GM23248 (cell line): Measurements from ENCODE around the gene KRTAP4-11. TPM values are rescaled to one million over a fixed set of nuclear protein-coding genes. Genes with fewer than 3 reads are reported as not detected.
A peak's percentile ranks its signal among the peaks of the same experiment; 100 is the strongest.
"Not testable (repeated sequence)": the region's sequence is repeated elsewhere in the genome, so short reads cannot be mapped to it uniquely, and the experiment has no call there.

Experiments
- DNase-seq: peaks from one replicate; pipeline ENCODE4 v3.0.0-alpha.2; 2015
- H2AFZ ChIP-seq: fragments of 200-600 bp; sonication (generic); 2 replicates; pipeline ENCODE4 v1.6.1; 2016; ENCODE audit warnings: antibody characterized with exemption
- H3F3A ChIP-seq: fragments of 200-600 bp; sonication (generic); 2 replicates; pipeline ENCODE4 v1.6.1; 2016; ENCODE audit warnings: mild to moderate bottlenecking, antibody characterized with exemption, mixed run types; ENCODE audit not compliant: insufficient read depth
- H3K27ac ChIP-seq: fragments of 200-600 bp; sonication (generic); 2 replicates; pipeline ENCODE4 v1.5.1; 2016; ENCODE audit warnings: mild to moderate bottlenecking
- H3K27me3 ChIP-seq: fragments of 200-600 bp; sonication (generic); replicated peaks from 2 replicates; pipeline ENCODE4 v1.6.1; 2016; ENCODE audit warnings: mild to moderate bottlenecking; ENCODE audit not compliant: insufficient read depth
- H3K36me3 ChIP-seq: fragments of 200-600 bp; sonication (generic); 2 replicates; pipeline ENCODE4 v1.6.1; 2016; ENCODE audit warnings: low read depth, mild to moderate bottlenecking
- H3K4me1 ChIP-seq: fragments of 200-600 bp; sonication (generic); 2 replicates; pipeline ENCODE4 v1.6.1; 2016; ENCODE audit warnings: mild to moderate bottlenecking; ENCODE audit not compliant: insufficient read depth
- H3K4me2 ChIP-seq: fragments of 200-600 bp; sonication (generic); one replicate; pipeline ENCODE4 v1.6.1; 2016; ENCODE audit warnings: mild to moderate bottlenecking; ENCODE audit not compliant: unreplicated experiment
- H3K4me3 ChIP-seq: fragments of 200-600 bp; sonication (generic); 2 replicates; pipeline ENCODE4 v1.5.1; 2016; ENCODE audit warnings: mild to moderate bottlenecking
- H3K79me2 ChIP-seq: fragments of 200-600 bp; sonication (generic); 2 replicates; pipeline ENCODE4 v1.6.1; 2016; ENCODE audit warnings: mild to moderate bottlenecking; ENCODE audit not compliant: insufficient read depth
- H3K9ac ChIP-seq: fragments of 200-600 bp; sonication (generic); 2 replicates; pipeline ENCODE4 v1.6.1; 2016; ENCODE audit warnings: mild to moderate bottlenecking
- H3K9me2 ChIP-seq: fragments of 200-600 bp; sonication (generic); 2 replicates; pipeline ENCODE4 v1.6.1; 2016; ENCODE audit warnings: mixed run types, mild to moderate bottlenecking, moderate library complexity; ENCODE audit not compliant: insufficient read depth
- H3K9me3 ChIP-seq: fragments of 200-600 bp; sonication (generic); one replicate; pipeline ENCODE4 v1.6.1; 2017; ENCODE audit warnings: low read depth
- H4K20me1 ChIP-seq: fragments of 200-600 bp; sonication (generic); 2 replicates; pipeline ENCODE4 v1.6.0; 2016; ENCODE audit not compliant: insufficient read depth
- EZH2 ChIP-seq: fragments of 200-600 bp; sonication (generic); IDR thresholded peaks from 2 replicates; pipeline ENCODE4 v1.6.1; 2018; ENCODE audit warnings: antibody characterized with exemption, mild to moderate bottlenecking; ENCODE audit not compliant: insufficient read depth, poor library complexity, severe bottlenecking
- EZH2phosphoT487 ChIP-seq: fragments of 200-600 bp; sonication (generic); IDR thresholded peaks from 2 replicates; pipeline ENCODE4 v1.6.1; 2018; ENCODE audit warnings: antibody characterized with exemption, moderate library complexity, mild to moderate bottlenecking, low read depth; ENCODE audit not compliant: insufficient read depth
- WGBS, 2 experiments: methylation state at CpG; one replicate each; pipeline ENCODE4 v1.1.6; 2015 to 2017; ENCODE audit warnings: low lambda C conversion rate in 2 of 2, low coverage in 1 of 2; ENCODE audit errors: missing lambda C conversion rate in 2 of 2; 5-methylcytosine and 5-hydroxymethylcytosine counted together
- in situ Hi-C: fragments of 300-500 bp; cut with MboI; formaldehyde crosslinking; loops from 2 replicates; pipeline ENCODE4 v1.15.0; 2020
- polyA plus RNA-seq: library from polyadenylated mRNA; unstranded; fragments of >200 nt; fragmentation: Nextera tagmentation; extraction: Ambion mirVana; gene quantifications from 2 replicates; pipeline ENCODE4 v1.2.1, GENCODE V29; 2016
- total RNA-seq: library from RNA; depleted of rRNA; stranded (reverse); fragments of >200 nt; shearing (Covaris generic); gene quantifications from 2 replicates; pipeline ENCODE4 v1.2.3, GENCODE V29; 2014; rRNA removed

KRTAP4-11 gene
- not detected in 2 replicates for total RNA-seq
- 0.29 TPM in 1 of 2 replicates, not detected in the other for polyA plus RNA-seq

DNA sequence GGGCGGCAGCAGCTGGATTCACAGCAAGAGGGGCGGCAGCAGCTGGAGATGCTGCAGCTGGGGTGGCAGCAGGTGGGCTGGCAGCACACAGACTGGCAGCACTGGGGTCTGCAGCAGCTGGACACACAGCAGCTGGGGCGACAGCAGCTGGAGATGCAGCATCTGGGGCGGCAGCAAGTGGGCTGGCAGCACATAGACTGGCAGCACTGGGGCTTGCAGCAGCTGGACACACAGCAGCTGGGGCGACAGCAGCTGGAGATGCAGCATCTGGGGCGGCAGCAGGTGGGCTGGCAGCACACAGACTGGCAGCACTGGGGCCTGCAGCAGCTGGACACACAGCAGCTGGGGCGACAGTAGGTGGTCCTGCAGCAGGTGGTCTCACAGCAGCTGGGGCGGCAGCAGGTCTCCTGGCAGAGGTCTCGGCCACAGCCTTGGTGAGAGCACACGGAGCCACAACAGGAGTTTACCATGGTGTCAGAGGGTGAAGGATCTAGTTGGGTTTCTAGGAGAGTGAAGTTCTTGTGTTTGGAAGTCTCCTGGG, at the start of gene KRTAP4-11:
Gene KRTAP4-11, minus strand, starts transcription at position 528 of the 541 bp plus-strand sequence. Its CDS starts 58 bp downstream, at position 470.
- H4K20me1 ChIP-seq, in situ Hi-C loops, H3K36me3 ChIP-seq, H3K9me3 ChIP-seq, H3K27ac ChIP-seq, H2AFZ ChIP-seq, H3K4me2 ChIP-seq, H3F3A ChIP-seq, H3K79me2 ChIP-seq, H3K27me3 ChIP-seq, H3K9ac ChIP-seq, H3K4me3 ChIP-seq, DNase-seq, H3K4me1 ChIP-seq, H3K9me2 ChIP-seq: not testable (repeated sequence)
- WGBS, 2 experiments, result 91% methylated on average over 10 of the region's 10 CpGs

DNA sequence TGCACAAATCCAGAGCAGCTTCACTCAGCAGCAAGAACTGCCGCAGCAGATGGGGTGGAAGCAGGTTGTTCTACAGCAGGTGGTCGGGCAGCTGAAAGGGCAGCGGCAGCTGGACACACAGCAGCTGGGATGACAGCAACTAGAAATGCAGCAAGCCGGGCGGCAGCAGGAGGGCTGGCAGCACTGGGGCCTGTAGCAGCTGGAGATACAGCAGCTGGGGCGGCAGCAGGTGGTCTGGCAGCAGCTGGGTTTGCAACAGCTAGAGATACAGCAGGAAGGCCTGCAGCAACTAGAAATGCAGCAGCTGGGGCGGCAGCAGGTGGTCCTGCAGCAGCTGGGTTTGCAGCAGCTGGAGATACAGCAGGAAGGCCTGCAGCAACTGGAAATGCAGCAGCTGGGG, 49.4 kb upstream of the KRTAP4-11 start:
- Histone ChIP-seq H3K9me2 (no peaks in the 10 kb centered on the region), H3K36me3 (no peaks in the 10 kb centered on the region), H3K4me1 (peaks cover 3% of the 10 kb centered on the region; the same call in 1 of the 2 replicates), H3F3A (no peaks in the 10 kb centered on the region), H3K9me3 (no peaks in the 10 kb centered on the region), H3K4me2 (no peak overlapping the region), H3K9ac (no peak overlapping the region), H3K79me2 (no peaks in the 10 kb centered on the region), H4K20me1 (no peaks in the 10 kb centered on the region), H3K4me3 (no peak overlapping the region), H3K27me3 (no peaks in the 10 kb centered on the region), H2AFZ (no peak overlapping the region), H3K27ac (no peak overlapping the region)
- WGBS, 2 experiments, result 87 to 93% methylated on average over 7 of the region's 7 CpGs
- no peak for DNase-seq
- in situ Hi-C loops, result no loop called here
- no peak for TF ChIP-seq EZH2phosphoT487

DNA sequence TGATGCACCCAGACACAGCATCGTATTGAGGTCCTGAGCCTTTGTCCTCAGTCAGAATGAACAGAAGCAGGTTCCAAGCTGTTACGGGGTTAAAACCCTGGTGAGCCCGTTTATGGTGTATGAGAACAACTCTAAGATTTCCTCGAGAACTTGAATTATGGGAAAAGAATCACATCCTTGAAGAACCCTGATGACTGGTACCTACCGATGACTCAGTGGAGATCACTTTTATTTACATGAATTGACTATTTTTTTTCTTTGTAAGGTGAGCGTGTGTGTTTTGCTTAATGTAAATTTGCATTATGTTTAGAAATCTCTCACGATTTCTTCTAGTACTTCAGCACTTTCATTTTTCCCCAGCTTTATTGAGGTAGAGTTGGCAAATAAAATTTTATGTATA, 45.7 kb upstream of the KRTAP4-11 start:
- 80% methylated on average over 7 of the region's 7 CpGs for WGBS, 2 experiments
- Histone ChIP-seq H3K9me2 (no peaks in the 10 kb centered on the region), H3K27me3 (no peaks in the 10 kb centered on the region), H3K4me3 (no peak overlapping the region), H3K27ac (no peak overlapping the region), H2AFZ (no peak overlapping the region), H3K36me3 (no peaks in the 10 kb centered on the region), H3K9me3 (no peaks in the 10 kb centered on the region), H3F3A (no peaks in the 10 kb centered on the region), H3K4me2 (no peak overlapping the region), H3K4me1 (no peaks in the 10 kb centered on the region), H3K79me2 (no peaks in the 10 kb centered on the region), H3K9ac (no peak overlapping the region), H4K20me1 (no peaks in the 10 kb centered on the region)
- no peak for TF ChIP-seq EZH2phosphoT487
- no peak for TF ChIP-seq EZH2
- peak; percentile 9 for DNase-seq
- in situ Hi-C loops, result no loop called here

DNA sequence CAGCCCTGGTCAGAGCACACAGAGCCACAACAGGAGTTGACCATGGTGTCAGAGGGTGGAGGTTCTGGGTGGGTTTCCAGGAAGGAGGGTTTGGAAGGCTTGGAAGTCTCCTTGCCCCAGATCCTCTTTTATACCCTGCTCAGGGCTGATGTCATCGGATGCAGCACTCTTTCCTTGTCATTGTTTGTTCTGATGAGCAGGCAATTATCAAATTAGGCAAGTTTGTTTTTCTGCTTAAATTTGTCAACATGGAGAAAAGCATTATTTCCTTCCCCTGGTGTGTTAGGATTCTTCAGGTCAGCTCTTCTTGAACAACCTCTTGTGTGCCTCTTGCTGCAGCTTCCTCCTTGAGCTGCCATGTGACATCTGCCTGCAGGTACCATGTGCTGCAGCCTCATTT, 42.5 kb upstream of the KRTAP4-11 start, which contains the start of gene KRTAP4-4:
Gene KRTAP4-4, minus strand, starts transcription at position 101 of the 400 bp plus-strand sequence. Its CDS starts 57 bp downstream, at position 44.
- no peak for DNase-seq
- H4K20me1 ChIP-seq, result no peaks in the 10 kb centered on the region
- in situ Hi-C loops, result no loop called here
- no peak within 1 kb of the TSS for H3K9ac ChIP-seq
- no peaks in the 10 kb centered on the region for H3K79me2 ChIP-seq
- no peak within 1 kb of the TSS for H3K27ac ChIP-seq
- H3K9me2 ChIP-seq, result no peaks in the 10 kb centered on the region
- no peak within 1 kb of the TSS for H3K4me2 ChIP-seq
- H3K4me3 ChIP-seq, result no peak within 1 kb of the TSS
- 95 to 100% methylated on average over 1 of the region's 1 CpG for WGBS, 2 experiments
- H3K27me3 ChIP-seq, result no peaks in the 10 kb centered on the region
- H2AFZ ChIP-seq, result no peak within 1 kb of the TSS
- no peaks in the 10 kb centered on the region for H3K36me3 ChIP-seq
- H3F3A ChIP-seq, result no peaks in the 10 kb centered on the region
- no peak for TF ChIP-seq EZH2
- no peak for TF ChIP-seq EZH2phosphoT487
- no peaks in the 10 kb centered on the region for H3K4me1 ChIP-seq
- H3K9me3 ChIP-seq, result no peaks in the 10 kb centered on the region

DNA sequence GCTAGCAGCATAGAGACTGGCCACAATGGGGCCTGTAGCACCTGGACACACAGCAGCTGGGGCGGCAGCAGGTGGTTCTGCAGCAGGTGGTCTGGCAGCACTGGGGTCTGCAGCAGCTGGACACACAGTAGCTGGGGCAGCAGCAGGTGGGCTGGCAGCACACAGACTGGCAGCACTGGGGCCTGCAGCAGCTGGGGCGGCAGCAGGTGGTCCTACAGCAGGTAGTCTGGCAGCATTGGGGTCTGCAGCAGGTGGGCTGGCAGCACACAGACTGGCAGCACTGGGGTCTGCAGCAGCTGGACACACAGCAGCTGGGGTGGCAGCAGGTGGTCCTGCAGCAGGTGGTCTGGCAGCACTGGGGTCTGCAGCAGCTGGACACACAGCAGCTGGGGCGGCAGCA, 42.0 kb upstream of the KRTAP4-11 start:
- H2AFZ ChIP-seq, H3K4me2 ChIP-seq, H3K4me3 ChIP-seq, H3K9me2 ChIP-seq, H3K36me3 ChIP-seq, H3K4me1 ChIP-seq, H4K20me1 ChIP-seq, H3K9ac ChIP-seq, H3F3A ChIP-seq, H3K27me3 ChIP-seq, H3K79me2 ChIP-seq, H3K9me3 ChIP-seq, DNase-seq, in situ Hi-C loops, H3K27ac ChIP-seq: not testable (repeated sequence)
- WGBS, 2 experiments, result 72 to 93% methylated on average over 2 to 3 of the region's 3 CpGs
